Measurements from ENCODE around the gene TMEM92. TPM values are rescaled to one million over a fixed set of nuclear protein-coding genes. Genes with fewer than 3 reads are reported as not detected.

Gene TMEM92
- total and polyA plus RNA-seq, 2 experiments from 2014 or later, result 0.32 TPM; not detected in 1

GRCh38 chr17:50304781-50305404 lies 30.6 kb downstream of the TMEM92 start:
- WGBS, 2 experiments (ENCODE audit: low coverage in 1 of 2, low lambda C conversion rate in 2 of 2, missing lambda C conversion rate in 2 of 2), result 57 to 64% methylated on average over 7 of the region's 7 CpGs
- Histone ChIP-seq H2AFZ (peak overlapping the region; percentile 32; the same call in 1 of the 2 replicates), H3K79me2 (ENCODE audit: insufficient read depth) (no peaks in the 10 kb centered on the region), H3K27ac (no peak overlapping the region), H3K27me3 (replicated peaks; ENCODE audit: insufficient read depth) (no peaks in the 10 kb centered on the region), H3F3A (ENCODE audit: insufficient read depth) (no peaks in the 10 kb centered on the region), H3K9ac (no peak overlapping the region), H4K20me1 (ENCODE audit: insufficient read depth) (no peaks in the 10 kb centered on the region), H3K4me1 (ENCODE audit: insufficient read depth) (peaks cover 6% of the 10 kb centered on the region; the same call in 1 of the 2 replicates), H3K9me3 (ENCODE audit: low read depth) (no peaks in the 10 kb centered on the region), H3K36me3 (ENCODE audit: low read depth) (no peaks in the 10 kb centered on the region), H3K4me3 (no peak overlapping the region), H3K9me2 (ENCODE audit: insufficient read depth) (no peaks in the 10 kb centered on the region), H3K4me2 (ENCODE audit: unreplicated experiment) (no peak overlapping the region)
- DNase-seq, result peak; percentile 27
- in situ Hi-C loops (cut with MboI), result no loop called here
- no peak for TF ChIP-seq EZH2 (IDR thresholded peaks at IDR 0.05; ENCODE audit: insufficient read depth, poor library complexity, severe bottlenecking)
- no peak for TF ChIP-seq EZH2phosphoT487 (IDR thresholded peaks at IDR 0.05; ENCODE audit: insufficient read depth, low read depth)

- Histone ChIP-seq H4K20me1 (ENCODE audit: insufficient read depth) (no peaks in the 10 kb centered on the region), H3K9ac (no peak overlapping the region), H3K4me1 (ENCODE audit: insufficient read depth) (peaks cover 6% of the 10 kb centered on the region; the same call in 1 of the 2 replicates), H3K79me2 (ENCODE audit: insufficient read depth) (no peaks in the 10 kb centered on the region), H2AFZ (no peak overlapping the region), H3K9me2 (ENCODE audit: insufficient read depth) (no peaks in the 10 kb centered on the region), H3K4me2 (ENCODE audit: unreplicated experiment) (no peak overlapping the region), H3F3A (ENCODE audit: insufficient read depth) (no peaks in the 10 kb centered on the region), H3K27ac (no peak overlapping the region), H3K4me3 (no peak overlapping the region), H3K36me3 (ENCODE audit: low read depth) (no peaks in the 10 kb centered on the region), H3K9me3 (ENCODE audit: low read depth) (no peaks in the 10 kb centered on the region), H3K27me3 (replicated peaks; ENCODE audit: insufficient read depth) (no peaks in the 10 kb centered on the region)
- no peak for DNase-seq
- in situ Hi-C loops (cut with MboI), result no loop called here
- no peak for TF ChIP-seq EZH2 (IDR thresholded peaks at IDR 0.05; ENCODE audit: insufficient read depth, poor library complexity, severe bottlenecking)
- TF ChIP-seq EZH2phosphoT487 (IDR thresholded peaks at IDR 0.05; ENCODE audit: insufficient read depth, low read depth), result no peak
- 85 to 91% methylated on average over 4 of the region's 4 CpGs for WGBS, 2 experiments (ENCODE audit: low coverage in 1 of 2, low lambda C conversion rate in 2 of 2, missing lambda C conversion rate in 2 of 2)
These were observed 33.4 kb downstream of the TMEM92 start for GRCh38 chr17:50307654-50308053.

DNA sequence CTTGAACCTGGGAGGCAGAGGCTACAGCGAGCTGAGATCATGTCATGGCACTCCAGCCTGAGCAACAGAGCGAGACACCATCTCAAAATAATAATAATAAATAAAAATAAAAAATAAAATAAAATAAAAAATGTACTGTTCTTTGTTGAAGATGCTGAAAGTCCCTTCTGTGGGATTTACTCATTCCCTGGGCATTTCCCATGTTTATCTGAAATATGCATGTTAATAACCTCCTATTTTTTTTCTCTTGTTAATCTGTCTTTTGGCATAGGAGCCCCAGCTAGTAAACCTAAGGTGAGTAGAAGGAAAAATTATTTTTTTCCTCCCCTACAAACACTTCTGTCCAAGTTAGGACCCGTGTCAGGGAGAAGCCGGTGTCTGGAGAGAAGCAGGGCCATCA lies 34.4 kb downstream of the TMEM92 start:
- H3K27ac ChIP-seq, result no peak overlapping the region
- DNase-seq, result peak; percentile 42
- in situ Hi-C loops (cut with MboI), result no loop called here

DNA sequence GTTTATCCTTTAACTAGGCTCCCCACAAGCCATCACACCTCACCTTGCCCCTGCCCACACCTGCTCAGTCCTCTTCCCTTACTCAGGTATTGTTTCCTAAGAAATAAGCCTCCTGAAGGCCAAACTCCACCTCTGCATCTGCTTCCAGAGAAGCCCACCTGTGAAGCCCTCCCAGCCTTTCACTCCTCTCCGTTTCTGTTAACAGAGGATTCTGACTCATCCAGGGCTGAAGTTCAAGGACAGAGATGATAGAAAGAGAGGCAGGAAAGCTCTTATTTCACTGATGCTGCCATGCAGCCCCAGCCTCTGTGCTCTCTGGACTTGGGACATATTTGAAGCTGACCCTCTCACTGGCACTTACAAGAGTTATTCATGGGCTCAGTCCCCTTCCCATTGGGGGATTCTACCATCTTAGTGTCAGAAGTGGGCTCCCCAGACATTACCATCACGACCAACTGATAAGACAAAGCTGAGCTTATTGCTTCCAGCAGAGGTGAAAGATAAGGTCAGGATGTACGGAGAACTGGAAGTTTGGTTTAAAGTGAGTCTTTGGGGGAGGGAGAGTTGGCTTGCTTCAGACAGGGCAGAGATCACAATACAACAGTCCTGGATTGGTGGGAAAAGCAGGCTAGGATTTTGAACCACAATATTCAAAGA lies 36.3 kb downstream of the TMEM92 start:
- Histone ChIP-seq H3K79me2 (ENCODE audit: insufficient read depth) (no peaks in the 10 kb centered on the region), H3K27me3 (replicated peaks; ENCODE audit: insufficient read depth) (0 out of 2 replicates have a peak, but pooled peaks cover 3% of the 10 kb centered on the region), H3K4me3 (no peak overlapping the region), H3K4me1 (ENCODE audit: insufficient read depth) (peaks cover 6% of the 10 kb centered on the region; the same call in 1 of the 2 replicates), H2AFZ (no peak overlapping the region), H3K27ac (no peak overlapping the region), H3F3A (ENCODE audit: insufficient read depth) (no peaks in the 10 kb centered on the region), H3K4me2 (ENCODE audit: unreplicated experiment) (no peak overlapping the region), H3K9me2 (ENCODE audit: insufficient read depth) (no peaks in the 10 kb centered on the region), H3K36me3 (ENCODE audit: low read depth) (no peaks in the 10 kb centered on the region), H4K20me1 (ENCODE audit: insufficient read depth) (no peaks in the 10 kb centered on the region), H3K9ac (no peak overlapping the region), H3K9me3 (ENCODE audit: low read depth) (no peaks in the 10 kb centered on the region)
- in situ Hi-C loops (cut with MboI), result no loop called here
- DNase-seq, result peak; percentile 21
- WGBS, 2 experiments (ENCODE audit: low coverage in 1 of 2, low lambda C conversion rate in 2 of 2, missing lambda C conversion rate in 2 of 2), result 9 to 17% methylated on average over 3 of the region's 3 CpGs
- TF ChIP-seq EZH2phosphoT487 (IDR thresholded peaks at IDR 0.05; ENCODE audit: insufficient read depth, low read depth), result no peak
- TF ChIP-seq EZH2 (IDR thresholded peaks at IDR 0.05; ENCODE audit: insufficient read depth, poor library complexity, severe bottlenecking), result no peak

More for the DNA sequence above, 34.4 kb downstream of the TMEM92 start:
- Histone ChIP-seq H3K9me3 (ENCODE audit: low read depth) (no peaks in the 10 kb centered on the region), H3F3A (ENCODE audit: insufficient read depth) (no peaks in the 10 kb centered on the region), H3K4me3 (no peak overlapping the region), H3K4me1 (ENCODE audit: insufficient read depth) (peaks cover 6% of the 10 kb centered on the region; the same call in 1 of the 2 replicates), H3K9me2 (ENCODE audit: insufficient read depth) (no peaks in the 10 kb centered on the region), H3K36me3 (ENCODE audit: low read depth) (no peaks in the 10 kb centered on the region), H3K79me2 (ENCODE audit: insufficient read depth) (no peaks in the 10 kb centered on the region), H2AFZ (no peak overlapping the region), H3K27me3 (replicated peaks; ENCODE audit: insufficient read depth) (0 out of 2 replicates have a peak, but pooled peaks cover 3% of the 10 kb centered on the region), H4K20me1 (ENCODE audit: insufficient read depth) (no peaks in the 10 kb centered on the region), H3K4me2 (ENCODE audit: unreplicated experiment) (no peak overlapping the region), H3K9ac (no peak overlapping the region)
- TF ChIP-seq EZH2 (IDR thresholded peaks at IDR 0.05; ENCODE audit: insufficient read depth, poor library complexity, severe bottlenecking) (no peak), EZH2phosphoT487 (IDR thresholded peaks at IDR 0.05; ENCODE audit: insufficient read depth, low read depth) (no peak)
- 95 to 96% methylated on average over 4 of the region's 4 CpGs for WGBS, 2 experiments (ENCODE audit: low coverage in 1 of 2, low lambda C conversion rate in 2 of 2, missing lambda C conversion rate in 2 of 2)
